ENCODE measurements around the gene EMC6. TPM values are rescaled to one million over a fixed set of nuclear protein-coding genes. Genes with fewer than 3 reads are reported as not detected.

EMC6 gene
- total and polyA plus RNA-seq, 2 of the 13 experiments (the other 11 are each of a cell fraction or from before 2014, with no cell fraction given), result 45.1 to 47.7 TPM

- TF ChIP-seq CCAR2 (optimal IDR thresholded peaks at IDR 0.05; ENCODE audit: low read depth, low read length) (no peak), MAFK (conservative IDR thresholded peaks at IDR 0.05 in 1 of 2, IDR thresholded peaks at IDR 0.05 in 1 of 2; ENCODE audit: low read length in 2 of 2) (no peak), ZSCAN12 (CRISPR knock-in tag; IDR thresholded peaks at IDR 0.05) (no peak), ZNF766 (CRISPR knock-in tag; IDR thresholded peaks at IDR 0.05; ENCODE audit: borderline replicate concordance) (no peak), ZFP36L2 (CRISPR knock-in tag; IDR thresholded peaks at IDR 0.05) (no peak), ZNF775 (CRISPR knock-in tag; IDR thresholded peaks at IDR 0.05; ENCODE audit: borderline replicate concordance) (no peak), FIP1L1 (IDR thresholded peaks at IDR 0.05; ENCODE audit: borderline replicate concordance, insufficient read depth, low read depth, low read length) (no peak), CTCF (CRISPR knock-in tag; IDR thresholded peaks at IDR 0.05) (no peak), PCBP1 (IDR thresholded peaks at IDR 0.05; ENCODE audit: borderline replicate concordance, low read depth, low read length) (no peak), ELK4 (CRISPR knock-in tag; IDR thresholded peaks at IDR 0.05; ENCODE audit: borderline replicate concordance) (no peak), ISX (CRISPR knock-in tag; conservative IDR thresholded peaks at IDR 0.05) (no peak), REL (CRISPR knock-in tag; conservative IDR thresholded peaks at IDR 0.05) (peak; percentile 78), MLLT10 (CRISPR knock-in tag; IDR thresholded peaks at IDR 0.05) (no peak), ARID4A (CRISPR knock-in tag; IDR thresholded peaks at IDR 0.05; ENCODE audit: borderline replicate concordance) (peak; percentile 97), ZSCAN29 (CRISPR knock-in tag; conservative IDR thresholded peaks at IDR 0.05) (no peak), ZNF652 (CRISPR knock-in tag; IDR thresholded peaks at IDR 0.05; ENCODE audit: borderline replicate concordance, low read depth) (no peak), ZNF205 (CRISPR knock-in tag; IDR thresholded peaks at IDR 0.05) (peak; percentile 15; the same call in 1 of the 2 replicates), FOXA1 (IDR thresholded peaks at IDR 0.05) (no peak), FOXA1 (CRISPR knock-in tag; IDR thresholded peaks at IDR 0.05) (no peak), POLR2G (IDR thresholded peaks at IDR 0.05; ENCODE audit: low read depth, low read length) (peak; percentile 87), ZNF292 (CRISPR knock-in tag; IDR thresholded peaks at IDR 0.05; ENCODE audit: borderline replicate concordance, low read depth) (no peak), ZNF776 (CRISPR knock-in tag; IDR thresholded peaks at IDR 0.05) (peak; percentile 86), POLR2A (IDR thresholded peaks at IDR 0.05; ENCODE audit: insufficient read depth in 1 of 2, low read depth in 2 of 2, low read length in 2 of 2) (peak; percentile 91 to 98), ZNF460 (CRISPR knock-in tag; IDR thresholded peaks at IDR 0.05; ENCODE audit: borderline replicate concordance) (no peak; the same call in 1 of the 2 replicates)
Measured at GRCh38 chr17:3636154-3636907, 32.3 kb upstream of the EMC6 start, which contains the start of the genes CTNS and SHPK (continued).

All from HepG2 (cell line).